ENCODE data around the gene EIF5AL1.
"Not testable (repeated sequence)": the region's sequence is repeated elsewhere in the genome, so short reads cannot be mapped to it uniquely, and the experiment has no call there.

GRCh38 chr10:79544926-79545659, 32.8 kb downstream of the EIF5AL1 start:
- not testable (repeated sequence) for TF ChIP-seq POLR2A (IDR thresholded peaks at IDR 0.05; ENCODE audit: low read depth, low read length); POLR2AphosphoS5 (IDR thresholded peaks at IDR 0.05; ENCODE audit: low read depth, low read length); TAF1 (IDR thresholded peaks at IDR 0.05; ENCODE audit: low read depth, low read length); SPI1 (IDR thresholded peaks at IDR 0.05; ENCODE audit: low read depth, low read length); POU2F2 (IDR thresholded peaks at IDR 0.05; ENCODE audit: low read depth, low read length); PAX5 (IDR thresholded peaks at IDR 0.05; ENCODE audit: insufficient read depth, low read length, severe bottlenecking)
